Neutrophil (primary cell): ENCODE measurements around the gene USP48.

Experiments used
- H3K27ac ChIP-seq: fragments of 200-600 bp; sonication (generic); 2 replicates; pipeline ENCODE4 v1.5.1; 2016; ENCODE audit warnings: mild to moderate bottlenecking, moderate library complexity
- H3K27me3 ChIP-seq: fragments of 200-600 bp; sonication (generic); 2 replicates; pipeline ENCODE4 v1.6.0; 2016; ENCODE audit warnings: mild to moderate bottlenecking
- H3K36me3 ChIP-seq: fragments of 200-600 bp; sonication (generic); 2 replicates; pipeline ENCODE4 v1.5.1; 2017
- H3K4me1 ChIP-seq, 2 experiments: fragments of 200-600 bp in 1 of 2; sonication (generic) in 1 of 2; 1 replicate in 1 of 2; 2 replicates in 1 of 2; pipeline versions ENCODE4 v1.5.1 to v1.6.1; 2013 to 2016; ENCODE audit warnings: low read depth in 1 of 2, low read length in 1 of 2, mild to moderate bottlenecking in 1 of 2, moderate library complexity in 1 of 2; ENCODE audit not compliant: control insufficient read depth in 1 of 2, insufficient read depth in 1 of 2
- H3K4me3 ChIP-seq, 2 experiments: fragments of 200-600 bp in 1 of 2; sonication (generic) in 1 of 2; 1 replicate in 1 of 2; 2 replicates in 1 of 2; pipeline ENCODE4 v1.5.1; 2013 to 2016; ENCODE audit warnings: low read depth in 1 of 2, low read length in 1 of 2, mild to moderate bottlenecking in 1 of 2, moderate library complexity in 1 of 2
- H3K9me3 ChIP-seq: fragments of 200-600 bp; sonication (generic); 2 replicates; pipeline ENCODE4 v1.5.1; 2016
- CTCF ChIP-seq: fragments of 200-600 bp; sonication (generic); IDR thresholded peaks from 2 replicates; pipeline ENCODE4 v1.5.1; 2016; ENCODE audit warnings: antibody characterized with exemption

USP48 gene

GRCh38 chr1:21813542-21813941, 30.6 kb upstream of the USP48 start:
- no peak for TF ChIP-seq CTCF
- Histone ChIP-seq H3K4me3 (no peak overlapping the region), H3K27ac (no peak overlapping the region), H3K9me3 (no peaks in the 10 kb centered on the region), H3K36me3 (no peaks in the 10 kb centered on the region), H3K4me1 (peaks cover 16 to 22% of the 10 kb centered on the region in 2 experiments), H3K27me3 (peaks cover 25% of the 10 kb centered on the region)

DNA sequence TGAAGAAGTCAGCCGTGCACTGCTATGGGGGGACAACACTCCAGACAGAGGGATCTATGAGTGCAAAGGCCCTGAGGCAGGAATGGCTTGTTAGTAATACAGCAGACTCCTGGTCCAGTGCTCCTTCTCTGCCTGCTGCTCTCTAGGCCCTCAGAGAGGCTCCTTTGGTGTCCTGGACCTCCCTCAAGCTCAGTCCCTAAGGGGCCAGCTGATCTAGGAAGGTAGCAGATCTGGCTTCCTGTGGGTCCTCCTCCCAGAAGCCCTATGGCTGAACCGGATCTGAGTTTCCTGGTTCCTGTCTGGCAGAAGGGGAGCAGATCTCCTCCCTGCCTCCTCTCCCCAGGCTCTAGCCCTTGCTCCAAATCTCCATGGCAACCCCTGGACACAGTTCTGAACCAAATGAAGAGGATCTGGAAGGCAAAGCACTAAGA, 28.9 kb upstream of the USP48 start, which contains the start of gene LDLRAD2:
Gene LDLRAD2 (plus strand): TSS at position 391 of the 431 bp plus-strand sequence. CDS start 187 bp downstream, outside the sequence.
- Histone ChIP-seq H3K27ac (no peak within 1 kb of the TSS), H3K4me3 (no peak within 1 kb of the TSS), H3K36me3 (no peaks in the 10 kb centered on the region), H3K4me1 (peaks cover 16 to 19% of the 10 kb centered on the region in 2 experiments), H3K27me3 (peaks cover 25% of the 10 kb centered on the region), H3K9me3 (no peaks in the 10 kb centered on the region)
- TF ChIP-seq CTCF: no peak

- no peaks in the 10 kb centered on the region for H3K4me1 ChIP-seq
- no peaks in the 10 kb centered on the region for H3K9me3 ChIP-seq
- H3K4me3 ChIP-seq: no peak overlapping the region
- H3K36me3 ChIP-seq: no peaks in the 10 kb centered on the region
- no peak for TF ChIP-seq CTCF
- no peaks in the 10 kb centered on the region for H3K27me3 ChIP-seq
- no peak overlapping the region for H3K27ac ChIP-seq
Observed at GRCh38 chr1:21804536-21804935, 21.6 kb upstream of the USP48 start.

GRCh38 chr1:21801100-21801499, 18.2 kb upstream of the USP48 start:
- no peak for TF ChIP-seq CTCF
- Histone ChIP-seq H3K36me3 (no peaks in the 10 kb centered on the region), H3K4me1 (no peaks in the 10 kb centered on the region), H3K9me3 (no peaks in the 10 kb centered on the region), H3K27ac (no peak overlapping the region), H3K4me3 (no peak overlapping the region), H3K27me3 (no peaks in the 10 kb centered on the region)

- Histone ChIP-seq H3K27ac (no peak overlapping the region), H3K36me3 (no peaks in the 10 kb centered on the region), H3K4me3 (no peak overlapping the region), H3K4me1 (no peaks in the 10 kb centered on the region), H3K27me3 (no peaks in the 10 kb centered on the region), H3K9me3 (no peaks in the 10 kb centered on the region)
- no peak for TF ChIP-seq CTCF
Observed at GRCh38 chr1:21799730-21800129, 16.8 kb upstream of the USP48 start.

DNA sequence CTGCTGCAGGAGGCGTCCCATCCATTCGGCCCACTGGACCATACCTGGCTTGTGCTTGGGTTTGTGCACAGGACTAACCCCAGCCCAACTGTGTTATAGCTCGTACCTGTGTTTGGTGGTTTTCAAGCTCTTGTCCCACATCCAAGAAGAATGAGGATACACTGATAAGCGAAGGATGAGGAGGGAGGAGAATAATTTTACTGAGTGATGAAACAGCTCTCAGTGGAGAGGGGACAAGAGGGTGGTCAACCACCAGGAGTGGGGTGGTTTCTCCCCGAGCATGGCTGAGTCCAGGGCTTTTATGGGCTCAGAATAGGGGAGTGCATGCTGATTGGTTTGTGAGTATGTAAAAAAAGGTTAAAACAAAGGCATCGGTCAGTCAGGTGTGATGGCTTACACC, 12.1 kb upstream of the USP48 start:
- Histone ChIP-seq H3K27me3 (no peaks in the 10 kb centered on the region), H3K27ac (no peak overlapping the region), H3K36me3 (no peaks in the 10 kb centered on the region), H3K4me1 (peaks cover 0 to 5% of the 10 kb centered on the region in 2 experiments), H3K4me3 (no peak overlapping the region), H3K9me3 (no peaks in the 10 kb centered on the region)
- no peak for TF ChIP-seq CTCF
